Nephron (organoid): ENCODE measurements around the gene CABP4.

ENCODE experiments used
- H3K27ac Mint-ChIP-seq, 3 experiments: 2 replicates each; pipeline ENCODE4 v1.8.0; 2020; ENCODE audit warnings: mixed read lengths in 3 of 3, mild to moderate bottlenecking in 2 of 3, moderate library complexity in 1 of 3
- H3K27me3 Mint-ChIP-seq: 2 replicates; pipeline ENCODE4 v1.8.0; 2021; ENCODE audit warnings: low read depth, mild to moderate bottlenecking, moderate library complexity, mixed read lengths
- H3K36me3 Mint-ChIP-seq: 2 replicates; pipeline ENCODE4 v1.8.0; 2020; ENCODE audit warnings: low read depth, mixed read lengths
- H3K4me1 Mint-ChIP-seq: 2 replicates; pipeline ENCODE4 v1.8.0; 2020; ENCODE audit warnings: mixed read lengths
- H3K4me3 Mint-ChIP-seq, 3 experiments: 2 replicates each; pipeline ENCODE4 v1.8.0; 2020; ENCODE audit warnings: mild to moderate bottlenecking in 3 of 3, mixed read lengths in 3 of 3, moderate library complexity in 2 of 3
- H3K9me3 Mint-ChIP-seq: 2 replicates; pipeline ENCODE4 v1.8.0; 2020; ENCODE audit warnings: mixed read lengths
- TF ChIP-seq, protein P1 (sequence below), 3 experiments: fragments of 200-600 bp; sonication (generic); IDR thresholded peaks; one replicate each; pipeline ENCODE4 v1.5.0; 2021; ENCODE audit warnings: antibody characterized with exemption in 3 of 3; ENCODE audit not compliant: unreplicated experiment in 3 of 3

The CABP4 gene

DNA sequence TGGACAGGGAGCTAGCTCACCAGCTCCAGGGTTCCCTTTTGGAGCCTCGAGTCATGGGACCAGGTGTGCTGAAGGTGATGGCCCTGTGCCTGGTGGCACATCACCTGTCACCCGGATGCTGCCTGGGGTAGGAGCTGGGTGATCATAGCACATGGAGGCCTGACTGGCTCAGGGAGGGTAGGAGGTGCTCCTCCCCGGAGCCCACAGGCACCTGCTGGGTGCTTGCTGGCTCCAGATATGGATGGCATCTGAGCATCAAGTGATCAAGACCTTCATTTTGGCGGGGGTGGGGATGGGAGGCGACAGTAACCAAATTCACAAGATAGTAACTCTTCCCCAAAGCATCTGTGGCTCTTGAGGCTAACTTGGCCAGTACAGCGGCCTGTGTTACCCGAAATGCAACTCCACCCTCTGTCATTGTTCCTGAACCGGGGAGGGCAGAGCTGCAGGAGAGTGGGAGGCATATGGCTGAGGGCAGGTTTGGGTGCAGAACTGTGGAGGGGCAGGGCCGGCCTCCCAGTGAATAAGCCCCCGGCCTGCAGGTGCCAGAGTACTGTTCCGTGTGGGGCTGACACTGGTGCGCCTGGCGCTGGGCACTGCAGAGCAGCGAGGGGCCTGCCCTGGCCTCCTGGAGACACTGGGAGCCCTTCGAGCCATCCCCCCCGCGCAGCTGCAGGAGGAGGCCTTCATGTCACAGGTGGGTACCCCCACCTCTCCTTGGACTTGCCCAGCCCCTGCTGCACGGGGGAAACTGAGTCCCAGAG is 46.5 kb upstream of the CABP4 start:
- Mint-ChIP-seq H3K36me3 (no peaks in the 10 kb centered on the region), H3K27me3 (peaks cover 21% of the 10 kb centered on the region), H3K9me3 (no peaks in the 10 kb centered on the region), H3K27ac (no peak overlapping the region), H3K4me1 (peaks cover 24% of the 10 kb centered on the region), H3K4me3 (no peak overlapping the region)
- TF ChIP-seq, protein P1, sequence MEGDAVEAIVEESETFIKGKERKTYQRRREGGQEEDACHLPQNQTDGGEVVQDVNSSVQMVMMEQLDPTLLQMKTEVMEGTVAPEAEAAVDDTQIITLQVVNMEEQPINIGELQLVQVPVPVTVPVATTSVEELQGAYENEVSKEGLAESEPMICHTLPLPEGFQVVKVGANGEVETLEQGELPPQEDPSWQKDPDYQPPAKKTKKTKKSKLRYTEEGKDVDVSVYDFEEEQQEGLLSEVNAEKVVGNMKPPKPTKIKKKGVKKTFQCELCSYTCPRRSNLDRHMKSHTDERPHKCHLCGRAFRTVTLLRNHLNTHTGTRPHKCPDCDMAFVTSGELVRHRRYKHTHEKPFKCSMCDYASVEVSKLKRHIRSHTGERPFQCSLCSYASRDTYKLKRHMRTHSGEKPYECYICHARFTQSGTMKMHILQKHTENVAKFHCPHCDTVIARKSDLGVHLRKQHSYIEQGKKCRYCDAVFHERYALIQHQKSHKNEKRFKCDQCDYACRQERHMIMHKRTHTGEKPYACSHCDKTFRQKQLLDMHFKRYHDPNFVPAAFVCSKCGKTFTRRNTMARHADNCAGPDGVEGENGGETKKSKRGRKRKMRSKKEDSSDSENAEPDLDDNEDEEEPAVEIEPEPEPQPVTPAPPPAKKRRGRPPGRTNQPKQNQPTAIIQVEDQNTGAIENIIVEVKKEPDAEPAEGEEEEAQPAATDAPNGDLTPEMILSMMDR (IDR thresholded peaks at IDR 0.05; ENCODE audit: unreplicated experiment in 3 of 3) = no peak

DNA sequence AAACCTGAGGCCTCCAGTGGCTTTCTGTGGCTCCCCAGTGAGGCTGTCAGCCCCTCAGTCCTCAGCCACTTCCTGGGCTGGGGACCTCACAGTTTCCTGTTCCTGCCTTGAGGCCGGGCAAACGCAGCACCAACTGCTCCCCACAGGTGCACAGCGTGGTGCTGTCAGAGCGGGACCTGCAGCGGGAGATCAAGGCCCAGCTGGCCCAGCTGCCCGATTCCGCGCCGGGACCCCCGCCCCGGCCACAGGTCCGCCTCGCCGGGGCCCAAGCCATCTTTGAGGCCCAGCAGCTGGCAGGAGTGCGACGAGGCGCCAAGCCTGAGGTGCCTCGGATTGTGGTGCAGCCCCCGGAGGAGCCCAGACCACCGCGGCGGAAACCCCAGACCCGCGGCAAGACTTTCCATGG is 45.9 kb upstream of the CABP4 start:
- no peak overlapping the region for H3K4me3 Mint-ChIP-seq

DNA sequence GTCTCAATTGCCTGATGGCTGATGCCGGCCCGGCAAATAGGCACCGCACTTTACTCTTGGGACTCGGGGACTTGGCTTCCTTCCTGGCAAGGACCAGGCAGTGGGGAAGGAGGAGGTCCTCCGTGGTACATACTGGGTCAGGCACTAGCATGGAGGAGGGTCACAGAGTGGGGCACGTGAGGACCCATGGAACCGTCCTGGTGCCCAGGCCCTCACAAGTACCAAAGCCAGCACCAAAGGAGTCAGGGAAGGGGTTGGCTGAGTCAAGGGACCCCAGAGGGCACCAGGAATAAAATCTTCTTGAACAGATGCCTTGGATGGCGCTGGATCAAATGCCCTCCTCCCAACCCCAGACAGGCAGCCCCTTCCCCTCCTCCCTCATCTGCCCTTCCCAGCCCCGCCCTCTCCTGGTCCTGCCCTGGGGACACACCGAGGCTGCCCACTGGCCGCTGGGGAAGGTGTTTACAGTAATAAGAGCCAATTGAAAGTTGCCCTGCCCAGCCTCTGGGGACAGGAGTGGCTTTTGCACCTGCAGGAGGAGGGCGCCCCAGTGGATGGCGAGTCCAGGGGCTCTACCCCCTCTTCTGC is 45.3 kb upstream of the CABP4 start:
- H3K27me3 Mint-ChIP-seq = peaks cover 32% of the 10 kb centered on the region
- no peaks in the 10 kb centered on the region for H3K9me3 Mint-ChIP-seq
- H3K4me1 Mint-ChIP-seq = peaks cover 19% of the 10 kb centered on the region
- no peak overlapping the region for H3K4me3 Mint-ChIP-seq
- no peak overlapping the region for H3K27ac Mint-ChIP-seq
- no peaks in the 10 kb centered on the region for H3K36me3 Mint-ChIP-seq
- TF ChIP-seq, protein P1 (IDR thresholded peaks at IDR 0.05; ENCODE audit: unreplicated experiment in 3 of 3) = no peak

More for the DNA sequence above, 45.9 kb upstream of the CABP4 start:
- Mint-ChIP-seq H3K27me3 (peaks cover 26% of the 10 kb centered on the region), H3K27ac (no peak overlapping the region), H3K9me3 (no peaks in the 10 kb centered on the region), H3K4me1 (peaks cover 24% of the 10 kb centered on the region), H3K36me3 (no peaks in the 10 kb centered on the region)
- TF ChIP-seq, protein P1 (IDR thresholded peaks at IDR 0.05; ENCODE audit: unreplicated experiment in 3 of 3) = no peak

DNA sequence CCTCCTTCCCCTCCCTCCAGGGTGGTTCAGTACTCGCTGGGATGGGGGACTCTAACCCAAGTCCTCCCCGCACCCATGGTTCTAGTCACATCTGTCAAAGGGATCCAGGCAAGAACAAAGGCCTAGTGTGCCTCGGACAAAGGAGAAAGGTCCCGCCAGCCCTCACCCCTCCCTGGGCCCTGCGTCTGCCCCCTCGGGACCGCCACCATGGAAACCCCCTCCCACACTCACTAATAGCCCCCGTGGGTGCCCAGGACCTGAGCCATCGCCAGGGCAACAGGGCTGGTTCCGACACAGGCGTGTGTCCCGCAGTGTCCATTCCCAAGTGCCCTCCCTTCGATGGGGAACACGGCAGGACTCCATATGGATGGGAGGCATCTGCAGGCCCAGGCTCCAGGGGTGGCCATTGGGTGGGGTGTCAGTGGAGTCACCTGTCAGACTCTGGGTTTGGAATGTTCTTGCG is 44.8 kb upstream of the CABP4 start:
- no peaks in the 10 kb centered on the region for H3K36me3 Mint-ChIP-seq
- no peak overlapping the region for H3K27ac Mint-ChIP-seq
- TF ChIP-seq, protein P1 (IDR thresholded peaks at IDR 0.05; ENCODE audit: unreplicated experiment in 3 of 3) = no peak
- no peaks in the 10 kb centered on the region for H3K9me3 Mint-ChIP-seq
- H3K4me3 Mint-ChIP-seq = no peak overlapping the region
- H3K4me1 Mint-ChIP-seq = peaks cover 19% of the 10 kb centered on the region
- peaks cover 37% of the 10 kb centered on the region for H3K27me3 Mint-ChIP-seq

DNA sequence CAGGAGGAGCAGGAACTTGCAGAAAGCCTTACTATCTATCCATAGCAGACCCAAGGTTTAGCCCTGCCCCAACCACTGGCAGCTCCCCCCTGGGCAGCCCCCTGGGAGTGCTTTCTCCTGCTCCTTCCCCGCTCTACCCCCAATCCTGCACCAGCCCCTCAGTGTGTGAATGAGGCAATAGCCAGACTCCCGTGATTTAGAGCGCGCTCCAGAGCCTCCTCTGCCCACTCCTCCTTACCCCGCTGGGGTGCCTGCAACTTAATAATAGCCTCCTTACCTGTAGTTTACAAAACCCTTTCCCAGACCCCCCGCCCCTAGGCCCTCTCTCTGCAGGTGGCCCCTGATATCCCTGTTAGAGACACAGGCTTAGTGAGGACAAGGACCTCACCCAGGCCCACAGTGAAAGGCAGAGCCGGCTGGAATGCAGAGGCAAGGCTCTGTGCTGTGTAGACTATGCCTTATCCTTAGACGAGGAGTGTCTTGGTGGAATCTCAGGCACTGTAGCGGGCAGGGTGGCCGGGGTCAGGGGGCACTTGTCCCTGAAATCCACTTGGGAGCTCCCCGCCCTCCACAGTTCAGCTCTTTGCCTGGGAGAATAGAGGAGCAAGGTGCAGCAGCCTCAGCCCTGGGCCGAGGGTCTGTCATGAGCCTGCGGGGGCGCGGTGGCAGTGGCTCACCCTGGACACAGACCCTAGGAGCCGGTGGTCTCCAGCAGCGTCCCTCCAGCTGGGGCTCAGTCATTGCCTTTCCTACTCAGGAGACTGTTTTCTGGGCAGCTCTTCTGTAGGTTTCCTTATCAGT is 44.0 kb upstream of the CABP4 start:
- Mint-ChIP-seq H3K27me3 (peaks cover 40% of the 10 kb centered on the region), H3K4me3 (no peak overlapping the region), H3K27ac (no peak overlapping the region), H3K36me3 (no peaks in the 10 kb centered on the region), H3K4me1 (peaks cover 21% of the 10 kb centered on the region), H3K9me3 (no peaks in the 10 kb centered on the region)
- TF ChIP-seq, protein P1 (IDR thresholded peaks at IDR 0.05; ENCODE audit: unreplicated experiment in 3 of 3) = no peak
